OCI-LY7 (cell line): ENCODE measurements around the gene MSH3. TPM values are rescaled to one million over a fixed set of nuclear protein-coding genes. Genes with fewer than 3 reads are reported as not detected.
"Not testable (repeated sequence)": the region's sequence is repeated elsewhere in the genome, so short reads cannot be mapped to it uniquely, and the experiment has no call there.

Source experiments
- BruUV-seq: library from RNA; stranded (reverse); fragments of 400-500 nt; replicated peaks from 2 replicates; lab custom pipeline; 2021; lab: Mats Ljungman, UMichigan
- CTCF ChIA-PET: fragments of 300-600 bp; sonication (Branson Sonifier 250); formaldehyde crosslinking; loops from one replicate; lab custom pipeline; 2022; ENCODE audit warnings: antibody characterized with exemption; ENCODE audit not compliant: unreplicated experiment; lab: Charles Lee
- POLR2A ChIA-PET: fragments of 300-600 bp; sonication (Branson Sonifier 250); formaldehyde crosslinking; loops from one replicate; lab custom pipeline; 2022; ENCODE audit warnings: antibody characterized with exemption; lab: Charles Lee
- DNase-seq: peaks from one replicate; pipeline ENCODE4 v3.0.0-alpha.2; 2015; ENCODE audit warnings: low spot score
- H2AFZ ChIP-seq: fragments of 200-600 bp; sonication (generic), shearing (Covaris generic); 2 replicates; pipeline ENCODE4 v1.6.1; 2014; ENCODE audit warnings: mild to moderate bottlenecking, antibody characterized with exemption, low read length, moderate library complexity
- H3K27ac ChIP-seq: fragments of 200-600 bp; sonication (generic); 2 replicates; pipeline ENCODE4 v1.5.1; 2014; ENCODE audit warnings: mixed run types, low read depth, mild to moderate bottlenecking, moderate library complexity, low read length, inconsistent platforms; ENCODE audit not compliant: poor library complexity, severe bottlenecking
- H3K36me3 ChIP-seq: fragments of 200-600 bp; sonication (generic); 2 replicates; pipeline ENCODE4 v1.6.1; 2014; ENCODE audit warnings: mild to moderate bottlenecking, antibody characterized with exemption, low read length, moderate library complexity, mixed read lengths; ENCODE audit not compliant: insufficient read depth
- H3K4me1 ChIP-seq: fragments of 200-600 bp; sonication (generic); 2 replicates; pipeline ENCODE4 v1.5.1; 2014; ENCODE audit warnings: mild to moderate bottlenecking, low read length; ENCODE audit not compliant: insufficient read depth, poor library complexity, severe bottlenecking
- H3K4me2 ChIP-seq: fragments of 200-600 bp; sonication (generic); 2 replicates; pipeline ENCODE4 v1.6.1; 2014; ENCODE audit warnings: mild to moderate bottlenecking, low read length
- H3K4me3 ChIP-seq: fragments of 200-600 bp; sonication (generic); 2 replicates; pipeline ENCODE4 v1.5.1; 2014; ENCODE audit warnings: mild to moderate bottlenecking, low read depth, low read length; ENCODE audit not compliant: poor library complexity, severe bottlenecking
- H3K79me2 ChIP-seq: fragments of 200-600 bp; sonication (generic); 2 replicates; pipeline ENCODE4 v1.6.1; 2016; ENCODE audit warnings: low read depth, mild to moderate bottlenecking, low read length, moderate library complexity, mixed read lengths; ENCODE audit not compliant: insufficient read depth
- H3K9me2 ChIP-seq: fragments of 200-600 bp; sonication (generic); 2 replicates; pipeline ENCODE4 v1.6.1; 2016; ENCODE audit warnings: mild to moderate bottlenecking, low read length, mixed read lengths; ENCODE audit not compliant: insufficient read depth
- H3K9me3 ChIP-seq: fragments of 200-600 bp; sonication (generic); 2 replicates; pipeline ENCODE4 v1.6.1; 2014; ENCODE audit warnings: mild to moderate bottlenecking, mixed run types, low read length, mixed read lengths
- H4K20me1 ChIP-seq: fragments of 200-600 bp; sonication (generic); 2 replicates; pipeline ENCODE4 v1.6.1; 2014; ENCODE audit warnings: mild to moderate bottlenecking, antibody characterized with exemption, low read length, moderate library complexity, mixed read lengths; ENCODE audit not compliant: insufficient read depth
- CTCF ChIP-seq: fragments of 200-600 bp; sonication (generic); conservative IDR thresholded peaks from 2 replicates; pipeline ENCODE4 v1.5.1; 2014; ENCODE audit warnings: mild to moderate bottlenecking, antibody characterized with exemption, low read length, moderate library complexity, mixed read lengths
- EZH2phosphoT487 ChIP-seq: fragments of 200-600 bp; sonication (generic); IDR thresholded peaks from 2 replicates; pipeline ENCODE4 v1.6.1; 2018; ENCODE audit warnings: low read depth, borderline replicate concordance, mild to moderate bottlenecking, mixed run types, antibody characterized with exemption, low read length, moderate library complexity, mixed read lengths
- intact Hi-C: fragments of 100-400 bp; cut with micrococcal nuclease; formaldehyde crosslinking; loops from one replicate; pipeline ENCODE4 v1.10.0; 2022; ENCODE audit not compliant: unreplicated experiment
- total RNA-seq, 2 experiments: library from RNA; depleted of rRNA in 1 of 2; stranded (reverse); fragments of >200 nt in 1 of 2; shearing (Covaris generic) in 1 of 2; gene quantifications; 2 replicates each; pipeline ENCODE4 v1.2.3, GENCODE V29; 2014 to 2022

MSH3 gene
- total RNA-seq, 2 experiments from 2014 or later: 15.4 to 28.3 TPM

DNA sequence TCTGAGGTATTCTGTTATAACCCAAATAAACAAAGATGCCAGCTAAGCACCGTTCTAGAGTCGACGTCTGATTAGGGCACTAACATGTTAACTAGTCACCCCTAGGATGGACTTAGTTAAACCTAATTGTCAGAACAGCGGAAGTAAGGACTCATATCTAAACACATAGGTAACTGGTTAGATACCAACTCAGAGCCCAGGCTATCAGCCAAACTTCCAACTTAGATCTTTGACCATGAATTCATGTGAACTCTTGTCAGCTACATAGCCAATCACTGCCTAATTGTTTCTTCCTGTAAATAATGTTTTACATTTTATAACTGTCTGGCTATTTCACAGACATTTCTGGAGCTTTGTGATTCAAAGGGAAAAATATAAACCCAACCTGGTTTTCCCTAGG, 84.6 kb downstream of the MSH3 start:
- Histone ChIP-seq H3K9me3 (no peaks in the 10 kb centered on the region), H2AFZ (no peak overlapping the region), H3K4me1 (no peaks in the 10 kb centered on the region), H3K27ac (no peak overlapping the region), H3K9me2 (no peaks in the 10 kb centered on the region), H3K36me3 (peaks cover 51% of the 10 kb centered on the region), H3K4me3 (no peak overlapping the region), H4K20me1 (no peaks in the 10 kb centered on the region), H3K4me2 (no peak overlapping the region), H3K79me2 (no peaks in the 10 kb centered on the region)
- ChIA-PET CTCF (no interaction called here), POLR2A (no interaction called here)
- no TSS peak for BruUV-seq
- DNase-seq: no peak
- no peak for TF ChIP-seq CTCF
- no peak for TF ChIP-seq EZH2phosphoT487
- intact Hi-C loops: no loop called here

GRCh38 chr5:80739496-80739895, 85.0 kb downstream of the MSH3 start:
- no peak for TF ChIP-seq CTCF
- TF ChIP-seq EZH2phosphoT487: no peak
- Histone ChIP-seq H2AFZ (no peak overlapping the region), H3K4me3 (no peak overlapping the region), H3K4me1 (no peaks in the 10 kb centered on the region), H3K79me2 (no peaks in the 10 kb centered on the region), H4K20me1 (no peaks in the 10 kb centered on the region), H3K27ac (no peak overlapping the region), H3K9me3 (no peaks in the 10 kb centered on the region), H3K4me2 (no peak overlapping the region), H3K9me2 (no peaks in the 10 kb centered on the region), H3K36me3 (peaks cover 51% of the 10 kb centered on the region)
- no TSS peak for BruUV-seq
- DNase-seq: no peak
- CTCF ChIA-PET: no interaction called here
- POLR2A ChIA-PET: no interaction called here
- intact Hi-C loops: no loop called here

GRCh38 chr5:80739898-80740297, 85.4 kb downstream of the MSH3 start:
- CTCF ChIA-PET: no interaction called here
- H3K4me1 ChIP-seq: no peaks in the 10 kb centered on the region
- H2AFZ ChIP-seq: no peak overlapping the region
- peaks cover 54% of the 10 kb centered on the region for H3K36me3 ChIP-seq
- no peaks in the 10 kb centered on the region for H3K9me3 ChIP-seq
- no peak overlapping the region for H3K4me2 ChIP-seq
- POLR2A ChIA-PET: no interaction called here
- no peaks in the 10 kb centered on the region for H3K79me2 ChIP-seq
- H3K27ac ChIP-seq: no peak overlapping the region
- no peaks in the 10 kb centered on the region for H4K20me1 ChIP-seq
- DNase-seq: no peak
- no peak overlapping the region for H3K4me3 ChIP-seq
- no peak for TF ChIP-seq EZH2phosphoT487
- no peak for TF ChIP-seq CTCF
- intact Hi-C loops: no loop called here
- no TSS peak for BruUV-seq
- no peaks in the 10 kb centered on the region for H3K9me2 ChIP-seq

DNA sequence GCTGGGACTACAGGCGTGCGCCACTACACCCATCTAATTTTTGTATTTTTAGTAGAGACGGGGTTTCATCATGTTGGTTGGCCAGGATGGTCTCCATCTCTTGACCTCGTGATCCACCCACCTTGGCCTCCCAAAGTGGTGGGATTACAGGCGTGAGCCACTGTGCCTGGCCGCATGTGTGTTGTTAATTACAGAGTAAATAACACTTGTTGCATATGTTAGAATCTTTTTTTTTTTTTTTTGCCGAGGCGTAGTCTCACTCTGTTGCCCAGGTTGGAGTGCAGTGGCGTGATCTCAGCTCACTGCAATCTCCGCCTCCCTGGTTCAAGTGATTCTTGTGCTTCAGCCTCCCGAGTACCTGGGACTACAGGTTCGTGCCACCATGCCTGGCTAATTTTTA, 86.0 kb downstream of the MSH3 start:
- POLR2A ChIA-PET, H3K9me3 ChIP-seq, DNase-seq, H3K4me3 ChIP-seq, H3K4me1 ChIP-seq, BruUV-seq, H3K27ac ChIP-seq, H3K79me2 ChIP-seq, intact Hi-C loops, H4K20me1 ChIP-seq, H2AFZ ChIP-seq, H3K9me2 ChIP-seq, CTCF ChIA-PET, H3K4me2 ChIP-seq: not testable (repeated sequence)
- peaks cover 60% of the 10 kb centered on the region for H3K36me3 ChIP-seq
